Ishikawa (cell line): ENCODE measurements around the gene TADA2B.

Experiments
- CREB1 ChIP-seq: IDR thresholded peaks from 2 replicates; pipeline ENCODE4 v1.6.1; 2012; ENCODE audit warnings: low read depth
- EP300 ChIP-seq: IDR thresholded peaks from 2 replicates; pipeline ENCODE4 v1.6.1; 2012; ENCODE audit warnings: borderline replicate concordance
- FOXM1 ChIP-seq: IDR thresholded peaks from 2 replicates; pipeline ENCODE4 v1.6.1; 2012; ENCODE audit warnings: low read depth, borderline replicate concordance
- NFIC ChIP-seq: IDR thresholded peaks from 2 replicates; pipeline ENCODE4 v1.6.1; 2012
- RAD21 ChIP-seq: IDR thresholded peaks from 2 replicates; pipeline ENCODE4 v1.6.1; 2012; ENCODE audit warnings: low read depth
- TCF12 ChIP-seq: IDR thresholded peaks from 2 replicates; pipeline ENCODE4 v1.6.1; 2012; ENCODE audit warnings: low read depth
- YY1 ChIP-seq: IDR thresholded peaks from 2 replicates; pipeline ENCODE4 v1.6.1; 2012; ENCODE audit warnings: low read depth
- TF ChIP-seq, protein P1 (sequence below): IDR thresholded peaks from 2 replicates; pipeline ENCODE4 v1.6.1; 2012
- TF ChIP-seq, protein P2 (sequence below): IDR thresholded peaks from 2 replicates; pipeline ENCODE4 v1.6.1; 2012; ENCODE audit warnings: low read depth, mild to moderate bottlenecking

DNA sequence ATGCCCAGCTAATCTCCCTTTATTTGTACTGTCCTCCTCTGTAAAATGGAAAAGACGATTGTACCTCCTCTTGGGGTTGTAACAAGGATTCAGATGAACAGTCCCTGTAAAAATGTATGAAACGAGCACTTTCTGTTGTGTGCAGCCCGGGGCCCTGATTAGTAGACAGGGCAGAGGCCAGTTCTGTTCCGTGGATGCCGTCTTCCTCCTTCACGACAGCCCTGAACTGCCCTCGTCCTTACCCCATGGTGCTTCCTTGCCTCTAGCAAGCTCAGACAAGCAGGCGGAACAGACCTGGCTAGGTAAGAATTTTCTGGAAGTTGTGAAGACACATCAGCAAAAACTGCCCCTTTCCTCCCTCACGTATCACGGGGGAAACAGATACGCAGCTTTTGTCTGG lies 22.3 kb upstream of the TADA2B start:
- TF ChIP-seq NFIC (no peak), EP300 (no peak), FOXM1 (no peak), RAD21 (no peak), CREB1 (no peak), TCF12 (no peak), YY1 (no peak)
- TF ChIP-seq, protein P1, sequence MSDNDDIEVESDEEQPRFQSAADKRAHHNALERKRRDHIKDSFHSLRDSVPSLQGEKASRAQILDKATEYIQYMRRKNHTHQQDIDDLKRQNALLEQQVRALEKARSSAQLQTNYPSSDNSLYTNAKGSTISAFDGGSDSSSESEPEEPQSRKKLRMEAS, result no peak
- TF ChIP-seq, protein P2, sequence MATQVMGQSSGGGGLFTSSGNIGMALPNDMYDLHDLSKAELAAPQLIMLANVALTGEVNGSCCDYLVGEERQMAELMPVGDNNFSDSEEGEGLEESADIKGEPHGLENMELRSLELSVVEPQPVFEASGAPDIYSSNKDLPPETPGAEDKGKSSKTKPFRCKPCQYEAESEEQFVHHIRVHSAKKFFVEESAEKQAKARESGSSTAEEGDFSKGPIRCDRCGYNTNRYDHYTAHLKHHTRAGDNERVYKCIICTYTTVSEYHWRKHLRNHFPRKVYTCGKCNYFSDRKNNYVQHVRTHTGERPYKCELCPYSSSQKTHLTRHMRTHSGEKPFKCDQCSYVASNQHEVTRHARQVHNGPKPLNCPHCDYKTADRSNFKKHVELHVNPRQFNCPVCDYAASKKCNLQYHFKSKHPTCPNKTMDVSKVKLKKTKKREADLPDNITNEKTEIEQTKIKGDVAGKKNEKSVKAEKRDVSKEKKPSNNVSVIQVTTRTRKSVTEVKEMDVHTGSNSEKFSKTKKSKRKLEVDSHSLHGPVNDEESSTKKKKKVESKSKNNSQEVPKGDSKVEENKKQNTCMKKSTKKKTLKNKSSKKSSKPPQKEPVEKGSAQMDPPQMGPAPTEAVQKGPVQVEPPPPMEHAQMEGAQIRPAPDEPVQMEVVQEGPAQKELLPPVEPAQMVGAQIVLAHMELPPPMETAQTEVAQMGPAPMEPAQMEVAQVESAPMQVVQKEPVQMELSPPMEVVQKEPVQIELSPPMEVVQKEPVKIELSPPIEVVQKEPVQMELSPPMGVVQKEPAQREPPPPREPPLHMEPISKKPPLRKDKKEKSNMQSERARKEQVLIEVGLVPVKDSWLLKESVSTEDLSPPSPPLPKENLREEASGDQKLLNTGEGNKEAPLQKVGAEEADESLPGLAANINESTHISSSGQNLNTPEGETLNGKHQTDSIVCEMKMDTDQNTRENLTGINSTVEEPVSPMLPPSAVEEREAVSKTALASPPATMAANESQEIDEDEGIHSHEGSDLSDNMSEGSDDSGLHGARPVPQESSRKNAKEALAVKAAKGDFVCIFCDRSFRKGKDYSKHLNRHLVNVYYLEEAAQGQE, result no peak
